HG03354 (cell line): ENCODE results near the gene FBRS.
A peak's percentile ranks its signal among the peaks of the same experiment; 100 is the strongest.
"Not testable (repeated sequence)": the region's sequence is repeated elsewhere in the genome, so short reads cannot be mapped to it uniquely, and the experiment has no call there.

Experiments used
- ATAC-seq: cut with Tn5 transposase; IDR thresholded peaks from one replicate; pipeline ENCODE4 v1.9.1; 2021; ENCODE audit warnings: mild to moderate bottlenecking; ENCODE audit not compliant: unreplicated experiment, poor library complexity, severe bottlenecking

The FBRS gene

GRCh38 chr16:30657866-30658730, at the start of gene FBRS:
FBRS (plus strand) TSS chr16:30658431; CDS start chr16:30659519, 1,088 bp downstream.
- peak; percentile 75 for ATAC-seq

- ATAC-seq = peak; percentile 32
Observed at GRCh38 chr16:30609002-30609925, 49.0 kb upstream of the FBRS start.

GRCh38 chr16:30609926-30610839, 48.0 kb upstream of the FBRS start, which contains the start of gene ZNF689:
ZNF689 (minus strand) TSS chr16:30610389; CDS start chr16:30610041, 348 bp downstream.
- peak; percentile 91 for ATAC-seq

- no peak for ATAC-seq
Observed at GRCh38 chr16:30615358-30616091, 42.7 kb upstream of the FBRS start.

GRCh38 chr16:30619202-30619601, 39.0 kb upstream of the FBRS start:
- no peak for ATAC-seq

- no peak for ATAC-seq
Observed at GRCh38 chr16:30619638-30620037, 38.6 kb upstream of the FBRS start.

- ATAC-seq = no peak
Observed at GRCh38 chr16:30620169-30620568, 38.1 kb upstream of the FBRS start.

- no peak for ATAC-seq
Observed at GRCh38 chr16:30621765-30622164, 36.5 kb upstream of the FBRS start.

- no peak for ATAC-seq
Observed at GRCh38 chr16:30622455-30623032, 35.7 kb upstream of the FBRS start.

GRCh38 chr16:30623536-30624283, 34.5 kb upstream of the FBRS start:
- ATAC-seq = no peak

- no peak for ATAC-seq
Observed at GRCh38 chr16:30626236-30626635, 32.0 kb upstream of the FBRS start.

- ATAC-seq = peak; percentile 50
Observed at GRCh38 chr16:30628628-30629540, 29.3 kb upstream of the FBRS start.

- not testable (repeated sequence) for ATAC-seq
Observed at GRCh38 chr16:30632454-30632853, 25.8 kb upstream of the FBRS start.

- no peak for ATAC-seq
Observed at GRCh38 chr16:30633526-30633925, 24.7 kb upstream of the FBRS start.

- ATAC-seq = no peak
Observed at GRCh38 chr16:30636599-30636998, 21.6 kb upstream of the FBRS start.

- ATAC-seq = not testable (repeated sequence)
Observed at GRCh38 chr16:30637139-30637538, 21.1 kb upstream of the FBRS start.

GRCh38 chr16:30637944-30638343, 20.3 kb upstream of the FBRS start:
- ATAC-seq = no peak
